ENCODE measurements around the gene HRCT1.
"Not testable (repeated sequence)": the region's sequence is repeated elsewhere in the genome, so short reads cannot be mapped to it uniquely, and the experiment has no call there.

Gene HRCT1

DNA sequence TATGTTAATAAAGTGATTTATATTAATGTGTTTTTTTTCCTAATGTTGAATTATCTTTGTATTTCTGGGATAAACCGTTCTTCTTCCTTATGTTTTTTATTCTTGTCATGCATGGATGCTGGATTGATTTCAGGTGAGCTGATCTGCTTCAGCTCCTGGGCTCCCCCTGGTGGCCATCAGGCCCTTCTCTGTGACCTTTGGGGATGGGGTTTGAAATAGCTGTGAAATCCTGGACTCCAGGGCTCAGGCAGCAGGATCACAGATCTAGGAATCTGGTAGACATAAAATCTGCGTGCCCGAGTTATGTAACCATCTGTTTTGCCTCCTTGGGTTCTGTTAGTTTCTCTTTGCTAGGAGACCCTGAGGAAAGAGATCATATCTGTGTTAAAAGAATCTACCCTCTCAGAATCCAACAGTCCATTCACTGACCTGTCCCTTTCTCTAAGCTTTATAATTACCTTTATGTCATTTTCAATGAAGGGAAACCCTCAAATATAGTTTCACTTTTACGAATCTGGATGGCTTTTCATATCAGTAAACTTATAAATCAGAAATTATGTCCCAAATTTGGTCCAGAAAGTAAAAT is 23.6 kb upstream of the HRCT1 start:
- H2BK120ac ChIP-seq (ENCODE audit: low read depth, low read length), result no peak overlapping the region
- no peak overlapping the region for H3K4me3 ChIP-seq (ENCODE audit: low read length in 2 of 2)
- no peak overlapping the region for H3K14ac ChIP-seq (ENCODE audit: low read length)
- no peak overlapping the region for H3K23ac ChIP-seq (ENCODE audit: low read depth, low read length, poor library complexity)
- H3K27ac ChIP-seq (replicated peaks; ENCODE audit: low read length), result no peak overlapping the region
- WGBS, 2 donors (ENCODE audit: extremely low coverage in 2 of 2, insufficient read length in 2 of 2, insufficient replicate concordance in 1 of 2), result no CpG with 5 or more reads among the region's 4 CpGs
- no peak overlapping the region for H3K18ac ChIP-seq (ENCODE audit: low read length)
- no peak overlapping the region for H2BK15ac ChIP-seq (ENCODE audit: low read length)
- no peak overlapping the region for H4K91ac ChIP-seq (ENCODE audit: low read depth, low read length, poor library complexity)
- peak; percentile 79 for DNase-seq (ENCODE audit: low spot score)
- H3K27me3 ChIP-seq (ENCODE audit: control insufficient read depth in 3 of 3, insufficient read depth in 3 of 3, low read depth in 1 of 3, low read length in 3 of 3), result peaks cover 0 to 12% (median 0%) of the 10 kb centered on the region in 3 experiments
- H3K9ac ChIP-seq (ENCODE audit: low read depth, low read length, poor library complexity), result no peak overlapping the region
- no peak overlapping the region for H2AK5ac ChIP-seq (ENCODE audit: low read depth, low read length)
- H3K4me1 ChIP-seq (ENCODE audit: control insufficient read depth in 2 of 2, insufficient read depth in 1 of 2, low read depth in 1 of 2, low read length in 2 of 2), result no peaks in the 10 kb centered on the region
- H2BK12ac ChIP-seq (ENCODE audit: low read length), result no peak overlapping the region
- no peak overlapping the region for H3K4ac ChIP-seq (ENCODE audit: low read length)
- H3K36me3 ChIP-seq (replicated peaks in 1 of 2; ENCODE audit: control insufficient read depth in 2 of 2, insufficient read depth in 2 of 2, low read length in 2 of 2), result no peaks in the 10 kb centered on the region
- H2AFZ ChIP-seq (ENCODE audit: low read length), result no peak overlapping the region
- H3K79me1 ChIP-seq (ENCODE audit: low read depth, low read length), result no peaks in the 10 kb centered on the region
- H2BK5ac ChIP-seq (ENCODE audit: low read length), result no peak overlapping the region
- no peak overlapping the region for H4K8ac ChIP-seq (ENCODE audit: low read depth, low read length)
- no peaks in the 10 kb centered on the region for H3K9me3 ChIP-seq (replicated peaks in 1 of 2; ENCODE audit: control insufficient read depth in 2 of 2, insufficient read depth in 1 of 2, low read depth in 1 of 2, low read length in 2 of 2)
- no peak overlapping the region for H3K4me2 ChIP-seq (ENCODE audit: insufficient read depth, low read length, poor library complexity, severe bottlenecking)

DNA sequence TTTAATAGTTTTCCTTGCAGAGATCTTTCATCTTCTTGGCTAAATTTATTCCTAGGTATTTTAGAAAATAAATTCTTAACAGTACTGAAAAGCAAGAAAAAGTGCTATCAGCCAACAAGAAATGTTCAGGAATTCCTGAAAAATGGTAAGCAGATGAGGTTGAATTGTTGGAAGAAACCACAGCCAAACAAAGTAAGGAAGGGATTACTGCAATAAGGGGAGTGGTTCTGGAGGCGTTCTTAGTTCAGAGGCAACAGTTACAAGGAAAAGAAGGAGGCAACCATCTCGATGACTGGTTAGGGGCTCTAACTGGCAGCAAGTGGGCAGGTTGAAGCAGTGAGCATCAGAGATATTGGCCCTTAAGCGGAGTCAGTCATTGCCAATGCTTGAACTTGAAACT is 23.0 kb upstream of the HRCT1 start:
- no peaks in the 10 kb centered on the region for H3K79me1 ChIP-seq (ENCODE audit: low read depth, low read length)

DNA sequence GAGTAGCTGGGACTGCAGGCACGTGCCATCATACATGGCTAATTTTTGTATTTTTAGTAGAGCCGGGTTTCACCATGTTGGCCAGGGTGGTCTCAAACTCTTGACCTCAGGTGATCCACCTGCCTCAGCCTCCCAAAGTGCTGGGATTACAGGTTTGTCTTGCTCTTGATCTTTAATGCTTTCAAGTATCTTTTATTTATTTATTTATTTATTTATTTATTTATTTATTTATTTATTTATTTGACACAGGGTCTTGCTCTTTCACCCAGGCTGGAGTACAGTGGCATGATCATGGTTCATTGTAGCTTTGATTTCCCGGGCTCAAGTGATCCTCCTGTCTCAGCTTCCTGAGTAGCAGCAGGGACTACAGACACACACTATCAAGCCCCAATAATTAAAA is 21.1 kb upstream of the HRCT1 start:
- H3K9ac ChIP-seq (ENCODE audit: low read depth, low read length, poor library complexity); H3K4me2 ChIP-seq (ENCODE audit: insufficient read depth, low read length, poor library complexity, severe bottlenecking): not testable (repeated sequence)
- WGBS, 2 donors (ENCODE audit: extremely low coverage in 2 of 2, insufficient read length in 2 of 2, insufficient replicate concordance in 1 of 2), result no CpG with 5 or more reads among the region's 3 CpGs

More for the DNA sequence above, 23.0 kb upstream of the HRCT1 start:
- Histone ChIP-seq H3K9ac (ENCODE audit: low read depth, low read length, poor library complexity) (no peak overlapping the region), H2AK5ac (ENCODE audit: low read depth, low read length) (no peak overlapping the region), H2AFZ (ENCODE audit: low read length) (no peak overlapping the region), H4K91ac (ENCODE audit: low read depth, low read length, poor library complexity) (no peak overlapping the region), H3K36me3 (replicated peaks in 1 of 2; ENCODE audit: control insufficient read depth in 2 of 2, insufficient read depth in 2 of 2, low read length in 2 of 2) (no peaks in the 10 kb centered on the region), H3K4ac (ENCODE audit: low read length) (no peak overlapping the region), H3K4me1 (ENCODE audit: control insufficient read depth in 2 of 2, insufficient read depth in 1 of 2, low read depth in 1 of 2, low read length in 2 of 2) (no peaks in the 10 kb centered on the region), H3K14ac (ENCODE audit: low read length) (no peak overlapping the region), H2BK5ac (ENCODE audit: low read length) (no peak overlapping the region), H3K18ac (ENCODE audit: low read length) (no peak overlapping the region), H3K27me3 (ENCODE audit: control insufficient read depth in 3 of 3, insufficient read depth in 3 of 3, low read depth in 1 of 3, low read length in 3 of 3) (peaks cover 0 to 12% (median 0%) of the 10 kb centered on the region in 3 experiments), H3K4me2 (ENCODE audit: insufficient read depth, low read length, poor library complexity, severe bottlenecking) (no peak overlapping the region), H3K23ac (ENCODE audit: low read depth, low read length, poor library complexity) (no peak overlapping the region), H4K8ac (ENCODE audit: low read depth, low read length) (no peak overlapping the region), H2BK12ac (ENCODE audit: low read length) (no peak overlapping the region), H3K9me3 (replicated peaks in 1 of 2; ENCODE audit: control insufficient read depth in 2 of 2, insufficient read depth in 1 of 2, low read depth in 1 of 2, low read length in 2 of 2) (no peaks in the 10 kb centered on the region), H2BK15ac (ENCODE audit: low read length) (no peak overlapping the region), H3K4me3 (ENCODE audit: low read length in 2 of 2) (no peak overlapping the region), H2BK120ac (ENCODE audit: low read depth, low read length) (no peak overlapping the region), H3K27ac (replicated peaks; ENCODE audit: low read length) (no peak overlapping the region)
- WGBS, 2 donors (ENCODE audit: extremely low coverage in 2 of 2, insufficient read length in 2 of 2, insufficient replicate concordance in 1 of 2), result no CpG with 5 or more reads among the region's 3 CpGs
- no peak for DNase-seq (ENCODE audit: low spot score)

DNA sequence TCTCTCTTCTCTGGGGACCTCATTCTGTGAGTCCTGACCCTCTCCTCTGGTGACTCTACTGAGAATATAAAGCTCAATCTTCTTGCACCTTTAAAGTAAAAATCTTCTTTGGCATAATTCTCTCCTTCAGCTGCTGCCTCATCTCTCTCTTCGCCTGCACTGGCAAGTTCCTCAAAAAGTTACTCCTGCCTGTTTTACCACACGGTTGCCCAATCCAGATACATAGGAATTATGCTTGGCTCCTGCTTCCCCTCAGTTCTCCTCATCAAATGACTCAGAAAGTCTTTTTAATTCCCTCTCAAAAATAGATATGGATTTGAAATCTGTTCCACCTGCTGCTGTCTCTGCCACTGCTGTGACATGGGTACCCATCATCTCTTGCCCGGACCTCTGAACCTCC is 14.4 kb upstream of the HRCT1 start:
- H2AK5ac ChIP-seq (ENCODE audit: low read depth, low read length), result no peak overlapping the region
- H3K23ac ChIP-seq (ENCODE audit: low read depth, low read length, poor library complexity), result no peak overlapping the region

More for the DNA sequence above, 21.1 kb upstream of the HRCT1 start:
- not testable (repeated sequence) for H3K27me3 ChIP-seq (ENCODE audit: control insufficient read depth in 3 of 3, insufficient read depth in 3 of 3, low read depth in 1 of 3, low read length in 3 of 3); H3K4me3 ChIP-seq (ENCODE audit: low read length in 2 of 2); H3K27ac ChIP-seq (replicated peaks; ENCODE audit: low read length); H3K4me1 ChIP-seq (ENCODE audit: control insufficient read depth in 2 of 2, insufficient read depth in 1 of 2, low read depth in 1 of 2, low read length in 2 of 2); H3K14ac ChIP-seq (ENCODE audit: low read length); H2BK15ac ChIP-seq (ENCODE audit: low read length); H3K4ac ChIP-seq (ENCODE audit: low read length); H3K23ac ChIP-seq (ENCODE audit: low read depth, low read length, poor library complexity); H3K36me3 ChIP-seq (replicated peaks in 1 of 2; ENCODE audit: control insufficient read depth in 2 of 2, insufficient read depth in 2 of 2, low read length in 2 of 2); H2BK12ac ChIP-seq (ENCODE audit: low read length); H3K79me1 ChIP-seq (ENCODE audit: low read depth, low read length); H2BK120ac ChIP-seq (ENCODE audit: low read depth, low read length); H4K8ac ChIP-seq (ENCODE audit: low read depth, low read length); H2AK5ac ChIP-seq (ENCODE audit: low read depth, low read length); DNase-seq (ENCODE audit: low spot score); H4K91ac ChIP-seq (ENCODE audit: low read depth, low read length, poor library complexity); H2BK5ac ChIP-seq (ENCODE audit: low read length); H3K18ac ChIP-seq (ENCODE audit: low read length); H2AFZ ChIP-seq (ENCODE audit: low read length); H3K9me3 ChIP-seq (replicated peaks in 1 of 2; ENCODE audit: control insufficient read depth in 2 of 2, insufficient read depth in 1 of 2, low read depth in 1 of 2, low read length in 2 of 2)

More for the DNA sequence above, 14.4 kb upstream of the HRCT1 start:
- Histone ChIP-seq H4K91ac (ENCODE audit: low read depth, low read length, poor library complexity) (no peak overlapping the region), H4K8ac (ENCODE audit: low read depth, low read length) (no peak overlapping the region), H3K14ac (ENCODE audit: low read length) (no peak overlapping the region), H3K79me1 (ENCODE audit: low read depth, low read length) (no peaks in the 10 kb centered on the region), H3K27ac (replicated peaks; ENCODE audit: low read length) (no peak overlapping the region), H3K9ac (ENCODE audit: low read depth, low read length, poor library complexity) (no peak overlapping the region), H2BK12ac (ENCODE audit: low read length) (no peak overlapping the region), H3K4ac (ENCODE audit: low read length) (no peak overlapping the region), H2BK15ac (ENCODE audit: low read length) (no peak overlapping the region), H2BK120ac (ENCODE audit: low read depth, low read length) (no peak overlapping the region), H3K18ac (ENCODE audit: low read length) (no peak overlapping the region), H3K9me3 (replicated peaks in 1 of 2; ENCODE audit: control insufficient read depth in 2 of 2, insufficient read depth in 1 of 2, low read depth in 1 of 2, low read length in 2 of 2) (no peaks in the 10 kb centered on the region), H3K4me1 (ENCODE audit: control insufficient read depth in 2 of 2, insufficient read depth in 1 of 2, low read depth in 1 of 2, low read length in 2 of 2) (no peaks in the 10 kb centered on the region), H3K4me2 (ENCODE audit: insufficient read depth, low read length, poor library complexity, severe bottlenecking) (no peak overlapping the region), H3K27me3 (ENCODE audit: control insufficient read depth in 3 of 3, insufficient read depth in 3 of 3, low read depth in 1 of 3, low read length in 3 of 3) (peaks cover 0 to 35% (median 0%) of the 10 kb centered on the region in 3 experiments), H2BK5ac (ENCODE audit: low read length) (no peak overlapping the region), H2AFZ (ENCODE audit: low read length) (no peak overlapping the region), H3K36me3 (replicated peaks in 1 of 2; ENCODE audit: control insufficient read depth in 2 of 2, insufficient read depth in 2 of 2, low read length in 2 of 2) (no peaks in the 10 kb centered on the region), H3K4me3 (ENCODE audit: low read length in 2 of 2) (no peak overlapping the region)
- no peak for DNase-seq (ENCODE audit: low spot score)
- no CpG with 5 or more reads among the region's 3 CpGs for WGBS, 2 donors (ENCODE audit: extremely low coverage in 2 of 2, insufficient read length in 2 of 2, insufficient replicate concordance in 1 of 2)
